Measurements from ENCODE around the gene ZNF593.

ZNF593 gene

GRCh38 chr1:26148887-26149286, 20.8 kb upstream of the ZNF593 start:
- DNase-seq (ENCODE audit: low spot score): no peak

DNA sequence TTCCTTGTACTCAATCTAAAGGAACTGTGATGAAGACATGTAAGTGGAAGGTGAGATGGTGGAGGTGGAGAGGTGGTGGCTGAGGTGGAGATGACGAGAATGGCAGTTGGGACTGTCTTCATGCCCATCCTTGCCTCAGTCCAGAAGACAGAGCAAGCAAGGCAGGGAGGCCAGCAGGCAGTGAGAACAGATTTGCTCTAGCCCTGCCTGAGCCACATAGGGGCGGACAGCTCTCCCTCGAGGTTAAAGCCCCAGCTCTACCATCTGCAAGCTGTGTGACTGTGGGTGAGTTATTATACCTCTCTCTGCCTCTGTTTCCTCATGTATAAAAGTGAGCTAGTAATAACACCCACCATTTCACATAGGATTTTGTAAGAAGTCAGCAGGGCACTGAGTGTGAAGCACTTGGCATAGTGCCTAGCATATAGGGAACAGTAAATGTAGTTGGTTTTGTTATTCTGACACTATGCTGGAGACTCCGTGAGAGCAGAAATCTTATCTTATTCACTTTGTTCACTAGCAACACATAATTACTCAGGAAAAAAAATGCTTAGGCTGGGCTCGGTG, 15.7 kb upstream of the ZNF593 start:
- no peak for DNase-seq (ENCODE audit: low spot score)

- DNase-seq (ENCODE audit: low spot score): no peak
These were observed 15.0 kb upstream of the ZNF593 start for GRCh38 chr1:26154750-26155149.

GRCh38 chr1:26155370-26156284, 14.1 kb upstream of the ZNF593 start:
- no peak for DNase-seq (ENCODE audit: low spot score)

DNA sequence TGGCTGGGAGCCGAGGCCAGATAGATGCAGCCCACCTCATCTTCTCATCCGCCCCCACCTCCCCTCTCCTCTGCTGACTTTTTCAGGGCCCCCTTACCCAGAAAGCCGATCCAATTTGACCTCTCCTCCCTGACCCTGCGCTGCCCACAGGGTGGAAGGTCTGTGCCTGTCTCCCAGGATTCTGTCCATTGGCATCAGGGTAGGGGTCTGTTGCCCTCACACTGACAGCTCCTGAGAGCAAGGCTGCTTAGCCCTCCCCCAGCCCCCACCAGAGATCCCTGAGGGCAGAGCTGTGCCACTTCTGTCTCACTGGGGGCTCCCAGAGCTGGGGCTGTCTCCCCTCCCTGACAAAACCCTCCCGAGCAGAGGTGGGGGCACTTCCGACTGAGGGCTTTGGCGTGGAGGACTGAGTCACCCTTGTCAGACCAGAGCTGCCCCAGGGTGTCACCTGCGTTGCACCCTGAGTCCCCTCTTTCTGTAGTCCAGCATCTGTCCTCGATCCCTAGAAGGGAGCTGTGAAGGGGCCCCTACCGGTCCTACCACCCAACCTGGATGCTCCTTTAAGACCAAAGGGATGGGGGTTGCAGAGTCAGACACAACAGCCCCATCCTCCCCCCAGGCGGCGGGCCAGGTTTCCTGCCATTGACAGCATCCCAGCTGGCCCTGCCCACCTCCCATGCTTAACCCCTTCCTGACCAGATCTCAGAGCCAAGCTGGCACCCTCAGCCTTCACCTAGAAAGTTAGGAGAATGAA, 13.2 kb upstream of the ZNF593 start:
- no peak for DNase-seq (ENCODE audit: low spot score)

GRCh38 chr1:26158271-26158907, 11.3 kb upstream of the ZNF593 start:
- DNase-seq (ENCODE audit: low spot score): no peak

- no peak for DNase-seq (ENCODE audit: low spot score)
These were observed 10.6 kb upstream of the ZNF593 start, which contains the start of gene FAM110D for GRCh38 chr1:26158908-26159742. Gene FAM110D, plus strand, starts transcription at chr1:26159079. Its CDS starts 2,213 bp downstream, at chr1:26161292.

DNA sequence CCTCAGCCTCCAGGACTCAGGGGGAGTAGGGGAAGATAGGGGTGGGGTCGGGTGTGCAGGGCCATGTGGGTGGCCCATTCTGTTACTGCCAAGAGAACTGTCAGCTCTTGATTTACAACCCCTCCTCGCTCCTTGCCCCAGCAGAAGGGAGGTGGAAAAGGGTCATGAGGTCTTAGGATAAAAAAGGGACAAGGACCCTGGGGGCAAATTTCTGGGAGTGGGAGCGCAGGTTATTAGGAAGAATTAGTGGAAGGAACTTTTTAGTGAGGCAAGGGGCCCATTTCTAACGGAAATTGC, 10.0 kb upstream of the ZNF593 start:
- DNase-seq (ENCODE audit: low spot score): no peak

GRCh38 chr1:26160527-26161414, 8.9 kb upstream of the ZNF593 start:
- no peak for DNase-seq (ENCODE audit: low spot score)

DNA sequence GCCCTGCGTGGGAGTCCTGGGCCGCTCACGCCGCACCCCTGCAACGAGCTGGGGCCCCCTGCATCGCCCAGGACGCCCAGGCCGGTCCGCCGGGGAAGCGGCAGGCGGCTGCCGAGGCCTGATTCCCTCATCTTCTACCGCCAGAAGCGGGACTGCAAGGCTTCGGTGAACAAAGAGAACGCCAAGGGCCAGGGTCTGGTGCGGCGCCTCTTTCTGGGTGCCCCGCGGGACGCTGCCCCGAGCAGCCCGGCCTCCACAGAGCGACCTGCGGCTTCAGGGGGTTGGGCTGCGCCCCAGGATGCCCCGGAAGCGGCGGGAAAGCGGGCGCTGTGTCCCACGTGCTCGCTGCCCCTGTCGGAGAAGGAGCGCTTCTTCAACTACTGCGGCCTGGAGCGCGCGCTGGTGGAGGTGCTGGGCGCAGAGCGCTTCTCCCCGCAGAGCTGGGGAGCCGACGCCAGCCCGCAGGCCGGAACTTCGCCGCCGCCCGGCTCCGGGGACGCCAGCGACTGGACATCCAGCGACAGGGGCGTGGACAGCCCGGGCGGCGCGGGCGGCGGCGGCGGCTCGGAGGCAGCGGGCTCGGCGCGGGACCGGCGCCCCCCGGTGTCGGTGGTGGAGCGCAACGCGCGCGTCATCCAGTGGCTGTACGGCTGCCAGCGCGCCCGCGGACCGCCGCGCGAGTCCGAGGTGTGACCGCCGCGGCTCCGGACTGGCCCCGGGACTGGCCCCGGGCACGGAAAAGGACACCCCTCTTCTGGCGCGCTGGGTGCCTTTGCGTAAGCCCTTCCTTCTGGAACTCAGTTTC, 8.1 kb upstream of the ZNF593 start:
- no peak for DNase-seq (ENCODE audit: low spot score)

DNA sequence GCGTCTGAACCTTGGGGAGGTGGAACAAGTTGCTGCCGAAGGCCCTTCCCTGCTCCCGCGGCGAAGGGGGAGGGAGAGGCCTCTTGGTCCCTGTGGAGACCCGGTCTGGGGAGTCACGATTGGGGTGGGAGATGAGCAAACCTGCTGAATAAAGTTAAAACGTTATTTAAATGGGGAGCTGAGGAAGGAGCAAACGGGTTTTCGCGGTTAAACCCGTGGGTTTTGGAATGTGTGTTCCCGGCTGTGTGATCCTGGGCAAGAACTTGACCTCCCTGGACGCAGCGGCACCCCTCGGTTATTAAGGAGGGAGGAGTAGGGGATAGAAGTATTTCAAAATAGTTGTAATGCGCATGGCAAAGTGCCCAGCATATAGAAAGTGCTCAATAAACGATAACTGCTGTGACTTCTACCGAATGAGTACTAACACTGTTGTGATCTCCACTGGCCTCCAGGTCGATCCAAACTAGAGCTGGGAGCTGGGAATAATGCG, 7.4 kb upstream of the ZNF593 start:
- DNase-seq (ENCODE audit: low spot score): no peak

DNA sequence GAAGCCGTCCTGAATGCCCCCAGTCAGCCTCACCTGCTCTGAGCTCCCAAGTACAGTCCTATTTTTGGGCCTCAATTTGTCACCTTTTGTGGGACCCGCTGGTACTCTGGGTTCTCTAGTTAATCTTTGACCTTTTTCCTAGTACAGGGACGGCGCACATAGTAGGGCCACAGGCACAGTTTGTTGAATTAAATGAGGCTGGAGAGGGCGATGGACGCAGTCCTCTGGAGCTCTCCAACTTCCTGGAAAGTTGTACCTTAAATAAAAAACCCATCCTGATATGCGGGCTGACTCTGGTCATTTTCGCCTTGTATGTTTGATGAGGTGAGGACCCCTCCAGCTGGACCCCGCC, 6.0 kb upstream of the ZNF593 start:
- no peak for DNase-seq (ENCODE audit: low spot score)

GRCh38 chr1:26164036-26164860, 5.5 kb upstream of the ZNF593 start:
- DNase-seq (ENCODE audit: low spot score): no peak

DNA sequence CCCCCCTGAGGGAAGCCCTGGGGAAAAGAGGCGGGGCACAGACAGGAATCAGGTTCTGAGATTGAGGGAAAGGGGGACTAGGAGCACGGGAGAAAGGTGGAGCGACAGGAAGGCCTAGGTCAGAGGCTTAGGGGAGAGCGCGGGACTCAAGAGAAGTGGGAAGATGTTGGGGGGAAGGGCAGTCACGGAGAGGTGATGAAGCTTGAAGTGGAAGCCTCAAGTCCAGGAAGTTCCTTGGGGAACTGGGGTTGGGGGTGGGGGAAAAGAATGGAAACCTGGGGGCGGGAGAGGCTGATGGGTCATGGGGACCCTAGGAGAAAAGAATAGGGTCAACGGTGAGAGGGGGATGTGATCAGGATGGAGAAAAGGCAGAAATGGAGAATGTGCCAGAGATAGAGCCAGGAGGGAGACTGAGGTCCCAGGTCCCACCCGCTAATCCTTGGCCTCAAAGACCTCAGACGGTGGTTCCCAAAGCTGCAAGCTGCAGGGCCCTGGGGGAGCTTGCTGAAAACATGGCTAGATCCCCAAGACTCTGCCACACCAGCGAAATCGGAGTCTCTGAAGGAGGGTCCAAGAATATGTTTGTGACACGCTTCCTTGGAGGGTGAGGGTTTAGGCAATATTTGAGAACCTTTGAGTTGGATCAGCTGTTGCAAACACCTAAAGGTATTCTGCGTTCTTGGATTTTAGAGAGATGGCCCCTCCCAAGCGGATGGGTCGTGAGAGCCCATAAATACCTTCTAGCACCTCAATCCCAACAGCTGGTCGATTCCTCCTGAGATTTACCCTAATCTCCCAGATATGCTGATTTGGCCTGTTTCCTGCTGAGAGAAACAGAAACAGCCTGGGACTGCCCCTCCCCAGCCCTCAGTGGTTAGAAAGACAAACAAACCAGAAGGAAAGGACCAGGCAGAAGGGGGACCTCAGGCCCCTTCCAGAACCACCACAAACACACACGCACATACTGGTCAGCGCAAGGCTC, 4.6 kb upstream of the ZNF593 start:
- no peak for DNase-seq (ENCODE audit: low spot score)

GRCh38 chr1:26166719-26167281, 2.9 kb upstream of the ZNF593 start:
- DNase-seq (ENCODE audit: low spot score): no peak

- DNase-seq (ENCODE audit: low spot score): peak; percentile 18
These were observed 1.1 kb upstream of the ZNF593 start, which contains the start of gene C1orf232 for GRCh38 chr1:26168410-26169197. Gene C1orf232, minus strand, starts transcription at chr1:26168963. Its CDS starts 464 bp downstream, at chr1:26168499.

Measured in pons (tissue), 1 donor.